Amniotic epithelial cell (primary cell): ENCODE measurements around the gene RLBP1.
A peak's percentile ranks its signal among the peaks of the same experiment; 100 is the strongest.
"Not testable (repeated sequence)": the region's sequence is repeated elsewhere in the genome, so short reads cannot be mapped to it uniquely, and the experiment has no call there.

Experiments used
- DNase-seq: peaks from one replicate; pipeline ENCODE4 v3.0.0-alpha.2; 2010; ENCODE audit warnings: low read depth

Gene RLBP1

GRCh38 chr15:89221543-89221942 is at the start of gene RLBP1:
Gene RLBP1, minus strand, starts transcription at chr15:89221579. Its CDS starts 2,604 bp downstream, at chr15:89218975.
- no peak for DNase-seq

GRCh38 chr15:89250142-89250541 is 28.8 kb upstream of the RLBP1 start:
- not testable (repeated sequence) for DNase-seq

- DNase-seq: no peak
These were observed 27.2 kb upstream of the RLBP1 start for GRCh38 chr15:89248584-89248983.

- DNase-seq: peak; percentile 62
These were observed 26.1 kb upstream of the RLBP1 start for GRCh38 chr15:89247446-89247845.

GRCh38 chr15:89244574-89244903 is 23.2 kb upstream of the RLBP1 start:
- DNase-seq: no peak

- DNase-seq: peak; percentile 90
These were observed 22.6 kb upstream of the RLBP1 start, which contains the start of gene FANCI for GRCh38 chr15:89243691-89244573. Gene FANCI, plus strand, starts transcription at chr15:89243979. Its CDS starts 3,669 bp downstream, at chr15:89247648.

- DNase-seq: peak; percentile 43
These were observed 21.8 kb upstream of the RLBP1 start for GRCh38 chr15:89243046-89243690.

- not testable (repeated sequence) for DNase-seq
These were observed 18.8 kb upstream of the RLBP1 start for GRCh38 chr15:89239883-89240810.

- no peak for DNase-seq
These were observed 10.5 kb upstream of the RLBP1 start for GRCh38 chr15:89231832-89232231.

- no peak for DNase-seq
These were observed 8.9 kb upstream of the RLBP1 start for GRCh38 chr15:89230277-89230676.

GRCh38 chr15:89227425-89227824 is 6.0 kb upstream of the RLBP1 start:
- no peak for DNase-seq

- no peak for DNase-seq
These were observed 5.2 kb upstream of the RLBP1 start for GRCh38 chr15:89226359-89227221.

- DNase-seq: no peak
These were observed 4.2 kb upstream of the RLBP1 start for GRCh38 chr15:89225588-89225987.

GRCh38 chr15:89218531-89218930 is 2.8 kb downstream of the RLBP1 start:
- DNase-seq: no peak

GRCh38 chr15:89217686-89218376 is 3.5 kb downstream of the RLBP1 start:
- DNase-seq: no peak

- no peak for DNase-seq
These were observed 4.3 kb downstream of the RLBP1 start for GRCh38 chr15:89217031-89217430.

GRCh38 chr15:89215627-89216026 is 5.8 kb downstream of the RLBP1 start:
- DNase-seq: no peak

GRCh38 chr15:89211678-89212170 is 9.7 kb downstream of the RLBP1 start:
- no peak for DNase-seq

GRCh38 chr15:89209057-89209456 is 12.3 kb downstream of the RLBP1 start:
- DNase-seq: no peak

- no peak for DNase-seq
These were observed 13.1 kb downstream of the RLBP1 start for GRCh38 chr15:89208256-89208655.
